Fibroblast of gingiva (primary cell): ENCODE results near the gene MGMT.

ENCODE experiments used
- DNase-seq: peaks from one replicate; pipeline ENCODE4 v3.0.0-alpha.2; 2011; ENCODE audit warnings: low read depth

Gene MGMT

DNA sequence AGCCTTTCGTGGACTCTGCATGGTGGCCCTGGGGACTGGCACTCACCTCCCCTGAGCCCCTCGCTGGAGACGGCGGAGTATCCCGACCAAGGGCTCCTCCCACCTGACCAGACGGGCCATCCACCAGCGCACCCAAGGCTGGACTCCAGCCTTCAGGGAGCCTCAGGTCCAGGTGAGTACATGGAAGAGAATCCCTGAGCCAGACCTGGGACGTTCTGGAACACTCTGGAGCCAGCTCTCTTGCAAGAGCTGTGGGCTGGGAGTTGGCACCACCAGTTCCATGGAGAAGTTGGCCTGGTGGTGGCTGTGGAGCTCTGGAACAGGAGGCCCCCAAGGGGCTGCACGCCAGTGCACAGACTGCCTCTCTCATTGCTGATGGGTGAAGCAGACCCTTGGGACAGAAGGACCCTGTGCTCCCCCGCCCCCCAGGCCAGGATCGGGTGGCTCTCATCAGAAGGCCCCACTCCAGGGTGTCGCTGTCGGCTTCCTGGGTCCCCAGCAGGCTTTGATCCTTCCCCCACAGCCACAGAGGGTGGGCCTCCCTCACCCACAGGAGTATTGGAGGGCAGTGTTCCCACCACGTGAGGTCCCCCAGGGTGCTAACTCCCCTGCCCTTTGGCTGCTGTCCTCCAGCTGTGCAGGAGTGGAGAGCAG, 307.2 kb downstream of the MGMT start:
- DNase-seq: no peak

DNA sequence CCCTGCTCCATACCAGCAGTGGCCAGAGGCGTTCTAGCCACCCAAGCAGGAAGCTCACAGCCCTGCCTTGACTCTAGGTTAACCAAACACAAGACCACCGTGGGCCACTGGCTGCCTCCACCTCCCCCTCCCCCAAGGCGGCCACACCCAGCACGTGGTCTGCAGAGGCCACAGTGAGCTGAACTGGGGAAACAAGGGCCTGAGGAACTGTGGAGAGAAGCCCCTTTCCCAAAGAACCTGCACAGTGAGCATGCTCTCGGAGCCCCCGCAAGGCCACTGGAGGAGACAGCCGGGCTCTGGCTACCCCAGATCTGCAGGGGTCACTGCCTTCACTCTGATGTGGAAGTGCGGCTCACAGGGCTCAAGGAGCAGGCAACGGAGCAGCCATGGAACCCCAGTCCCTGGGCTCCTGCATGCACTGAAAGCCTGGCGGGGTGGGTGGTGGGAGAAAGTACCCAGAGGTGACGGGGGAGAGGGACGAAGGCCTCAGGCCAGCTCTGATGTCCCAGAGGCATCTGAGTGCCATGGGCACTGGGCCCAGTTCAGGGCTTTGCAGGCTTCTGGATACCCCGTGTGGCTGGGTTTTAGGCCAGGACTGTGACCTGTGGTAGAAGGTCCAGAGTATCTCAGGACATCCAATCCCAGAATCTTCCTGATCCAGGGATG, 307.8 kb downstream of the MGMT start:
- DNase-seq: no peak

DNA sequence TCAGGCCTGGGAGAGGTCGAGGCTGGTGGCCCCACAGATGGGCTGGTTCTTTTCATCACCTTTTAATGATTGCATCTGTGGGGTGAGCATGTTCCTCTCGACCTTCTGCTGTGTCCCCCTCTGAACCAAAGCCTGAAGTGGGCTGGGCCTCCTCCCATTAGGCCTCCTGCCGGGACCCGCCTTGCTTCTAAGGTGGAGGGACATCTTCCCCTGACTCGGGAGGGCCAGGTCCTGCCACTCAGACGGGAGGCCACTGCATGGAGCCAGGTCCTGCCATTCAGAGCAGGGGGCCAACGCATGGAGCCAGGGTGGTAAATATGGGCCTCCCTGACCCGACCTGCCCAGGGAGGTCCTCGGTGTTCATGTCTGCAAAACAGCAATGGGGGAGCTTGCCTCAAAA, 308.6 kb downstream of the MGMT start:
- DNase-seq: no peak

DNA sequence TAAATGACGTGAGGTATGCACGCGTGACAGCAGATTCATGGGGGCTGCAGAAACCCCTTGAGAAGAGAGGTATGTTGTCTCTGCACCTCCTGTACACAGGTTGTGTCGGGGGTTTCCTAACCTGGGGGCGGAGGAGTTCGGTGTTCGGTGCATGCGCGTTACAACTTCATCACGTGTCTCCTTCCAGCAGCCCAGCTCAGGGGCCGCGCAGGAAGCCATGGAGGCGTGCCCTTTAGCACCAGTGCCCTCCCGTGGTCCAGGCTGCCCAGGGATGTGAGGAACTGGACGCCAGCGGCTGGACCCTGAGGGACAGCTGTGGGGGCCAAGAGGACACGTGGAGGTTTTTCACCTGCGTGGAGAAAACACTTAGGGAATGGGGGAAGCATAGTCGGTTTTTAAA, 310.6 kb downstream of the MGMT start:
- DNase-seq: no peak

DNA sequence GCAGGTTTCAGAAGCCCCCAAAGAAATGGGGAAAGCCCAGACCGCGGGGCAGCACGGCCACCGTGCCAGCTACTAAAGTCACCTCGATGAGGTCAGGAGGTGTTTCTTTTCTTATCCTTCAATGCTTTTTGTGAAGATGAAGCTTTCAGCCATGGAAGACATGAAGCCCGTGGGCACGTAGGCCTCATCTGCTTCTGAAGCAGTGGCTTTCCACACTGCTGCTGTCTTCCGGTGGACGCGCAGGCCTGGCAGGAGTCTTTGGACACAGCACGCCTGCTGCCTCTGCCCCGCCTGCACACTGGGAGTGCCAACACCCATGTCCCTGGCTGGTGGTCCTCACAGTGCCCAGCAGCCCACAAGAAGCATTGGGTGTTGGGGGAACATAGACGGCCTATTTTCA, 311.5 kb downstream of the MGMT start:
- DNase-seq: no peak

DNA sequence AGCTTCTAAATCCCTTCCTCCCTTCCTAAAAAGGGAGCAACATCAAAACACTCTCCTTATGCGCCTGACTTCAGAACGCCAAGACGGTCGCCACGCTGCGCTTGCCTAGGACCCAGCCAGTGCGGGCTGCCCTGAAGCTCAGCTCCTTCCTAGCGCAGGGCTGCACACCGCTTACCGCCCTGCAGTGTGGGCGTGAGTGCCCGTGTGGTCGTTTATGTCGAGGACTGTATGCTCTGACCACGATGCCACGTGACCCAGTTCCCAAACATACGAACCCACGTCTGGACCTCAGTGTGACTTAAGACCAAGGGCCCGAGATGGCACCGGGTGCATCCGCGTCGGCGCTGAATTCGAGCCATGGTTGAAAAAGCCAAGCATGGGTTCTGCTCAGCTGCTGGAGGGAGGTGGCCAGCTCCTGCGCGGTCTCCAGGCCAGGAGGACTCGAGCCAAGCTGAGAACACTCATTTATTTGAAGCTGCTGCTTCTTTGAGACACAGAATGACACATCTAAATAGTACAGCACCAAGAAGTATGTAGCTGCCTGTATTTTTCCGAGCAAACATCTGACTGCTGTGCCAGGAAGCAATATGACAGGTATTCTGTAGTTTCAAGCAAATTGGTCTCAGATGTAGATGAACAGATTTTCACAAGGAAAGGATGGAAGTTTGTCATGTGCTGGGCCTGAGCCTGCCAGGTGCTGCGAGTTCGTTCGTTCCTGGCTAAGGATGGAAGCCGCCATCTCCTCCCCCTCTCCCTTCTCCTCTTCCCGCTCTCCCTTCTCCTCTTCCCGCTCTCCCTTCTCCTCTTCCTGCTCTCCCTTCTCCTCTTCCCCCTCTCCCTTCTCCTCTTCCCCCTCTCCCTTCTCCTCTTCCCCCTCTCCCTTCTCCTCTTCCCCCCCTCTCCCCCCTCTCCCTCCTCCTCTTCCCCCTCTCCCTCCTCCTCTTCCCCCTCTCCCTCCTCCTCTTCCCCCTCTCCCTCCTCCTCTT, 312.4 kb downstream of the MGMT start:
- DNase-seq: no peak

DNA sequence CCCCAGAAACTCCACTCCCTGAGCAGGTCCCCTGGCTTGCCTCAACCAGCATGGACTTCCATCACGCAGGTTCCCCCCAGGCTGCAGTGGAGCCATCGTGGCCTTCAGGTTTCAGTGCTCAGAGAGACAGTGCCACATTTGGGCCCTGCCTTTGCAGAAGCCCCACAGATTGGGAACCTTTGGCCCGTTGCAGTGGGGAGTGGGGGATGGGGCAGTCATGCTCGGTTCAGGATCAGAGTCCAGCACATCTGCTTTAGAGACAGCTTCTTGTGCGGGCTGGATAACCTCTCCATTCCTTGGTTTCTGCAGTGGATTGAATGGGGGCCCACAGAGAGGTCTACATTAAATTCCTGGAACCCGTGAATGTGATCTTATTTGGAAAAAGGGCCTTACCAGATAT, 313.2 kb downstream of the MGMT start:
- no peak for DNase-seq

DNA sequence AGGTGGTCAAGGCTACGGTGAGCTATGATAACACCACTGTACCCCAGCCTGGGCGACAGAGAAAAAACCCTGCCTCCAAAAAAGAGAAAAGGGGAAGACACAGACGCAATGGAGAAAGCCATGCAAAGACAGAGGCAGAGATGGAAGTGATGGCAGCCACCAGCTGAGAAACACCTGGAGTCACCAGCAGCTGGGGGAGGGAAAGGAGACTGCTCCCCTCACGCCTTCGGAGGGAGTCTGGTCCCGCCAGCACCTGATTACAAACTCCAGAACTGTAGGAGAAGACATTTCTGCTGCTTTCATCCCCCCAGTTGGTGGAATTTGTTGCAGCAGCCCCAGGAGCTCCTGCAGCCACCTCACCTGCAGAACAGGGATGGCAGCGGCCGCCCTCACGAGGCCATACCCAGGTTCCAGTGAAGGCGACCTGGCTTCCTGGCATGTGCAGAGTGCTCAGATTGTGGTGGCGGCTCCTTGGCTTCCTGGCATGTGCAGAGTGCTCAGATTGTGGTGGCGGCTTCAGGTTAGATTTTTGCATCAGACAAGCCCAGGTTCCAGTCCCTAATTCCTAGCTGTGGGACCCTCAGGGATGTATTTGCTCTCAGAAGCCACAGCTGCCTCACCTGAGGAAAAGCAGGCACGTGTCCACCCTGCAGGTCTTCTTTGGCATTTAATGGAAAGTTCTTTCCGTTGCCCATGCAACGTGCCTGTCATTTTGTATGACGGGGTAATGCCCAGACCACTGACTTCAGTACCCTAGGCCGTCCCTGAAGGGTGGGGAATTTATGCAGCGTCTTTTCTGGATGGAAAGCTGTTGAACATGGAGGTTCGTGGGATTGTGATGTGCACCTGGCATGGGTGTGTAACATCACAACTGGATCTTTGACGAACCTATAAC, 314.1 kb downstream of the MGMT start:
- DNase-seq: no peak

DNA sequence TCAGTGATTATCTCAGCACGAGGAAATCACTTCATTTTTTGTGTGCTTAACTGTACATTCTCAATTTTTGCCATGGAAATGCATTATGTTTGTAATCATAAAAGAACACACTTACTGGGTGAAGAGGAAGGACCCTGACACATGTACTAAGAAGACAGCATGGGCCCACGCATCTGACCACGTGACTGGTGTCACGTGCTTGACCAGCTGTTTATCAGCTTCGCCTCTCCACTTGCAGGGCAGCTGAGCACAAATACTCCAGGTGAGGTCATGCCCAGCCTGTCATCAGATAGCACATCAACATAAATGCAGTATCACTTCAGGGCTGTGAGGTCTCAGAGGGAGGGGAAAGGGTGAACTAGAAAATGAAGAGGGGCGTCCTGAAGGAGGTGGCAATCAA, 317.2 kb downstream of the MGMT start:
- DNase-seq: no peak

DNA sequence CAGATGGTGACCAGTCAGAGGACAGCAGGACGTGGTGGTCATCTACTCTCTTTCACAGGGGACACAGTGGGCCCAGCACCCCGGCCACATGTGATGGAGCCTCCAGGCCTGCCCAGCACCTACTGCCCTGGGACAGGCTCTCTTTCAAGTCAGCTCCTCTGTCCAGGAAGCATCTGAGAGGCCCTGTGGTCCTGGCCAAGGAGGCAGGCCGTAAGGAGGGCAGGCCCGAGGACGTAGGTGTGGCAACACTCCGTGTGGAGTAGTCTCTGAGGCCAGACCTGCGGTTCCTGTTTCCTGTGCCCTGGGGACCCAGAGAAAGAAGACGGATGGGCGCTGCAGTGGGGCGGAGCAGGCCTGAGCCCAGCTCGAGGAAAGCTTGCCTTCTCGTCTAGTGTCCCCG, 317.9 kb downstream of the MGMT start:
- DNase-seq: no peak

DNA sequence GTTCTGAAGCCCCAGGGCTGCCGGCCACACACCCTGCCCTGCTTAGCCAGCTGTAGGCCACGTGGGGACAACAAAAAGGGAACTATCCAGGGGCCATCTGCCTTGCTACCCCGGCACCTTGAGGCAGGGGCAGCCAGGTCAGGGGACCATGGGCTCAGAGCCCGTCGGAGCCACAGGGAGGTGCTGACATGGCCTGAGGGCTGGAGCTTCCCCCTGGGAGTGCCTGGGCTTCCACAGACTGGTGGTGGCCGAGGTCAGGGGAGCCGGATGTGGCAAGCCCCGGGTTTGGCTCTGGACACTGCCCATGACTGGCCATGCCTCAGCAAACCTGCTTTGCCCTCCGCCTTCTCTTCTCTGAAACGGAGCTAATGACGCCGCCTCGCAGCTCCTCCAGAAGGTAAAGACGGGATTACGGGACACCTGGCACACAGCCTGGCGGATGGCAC, 318.5 kb downstream of the MGMT start:
- DNase-seq: no peak

DNA sequence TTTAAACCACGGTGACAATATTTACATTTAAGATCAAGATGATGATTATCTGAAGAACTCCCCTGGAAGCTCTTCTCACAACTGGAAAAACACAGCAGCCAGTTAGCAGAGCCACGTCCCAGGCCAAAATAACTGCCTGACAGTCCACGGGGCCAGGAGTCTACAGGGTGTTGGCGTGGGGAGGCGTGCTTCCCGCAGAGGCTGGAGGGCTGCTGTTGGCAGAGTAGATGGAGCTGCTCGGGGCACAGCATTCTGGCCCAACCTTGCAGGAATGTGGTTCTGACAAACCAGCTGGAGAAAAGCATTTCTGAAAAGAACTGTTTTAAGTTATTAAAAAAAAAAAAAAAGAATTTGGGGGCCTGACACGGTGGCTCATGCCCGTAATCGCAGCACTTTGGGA, 319.2 kb downstream of the MGMT start:
- no peak for DNase-seq

DNA sequence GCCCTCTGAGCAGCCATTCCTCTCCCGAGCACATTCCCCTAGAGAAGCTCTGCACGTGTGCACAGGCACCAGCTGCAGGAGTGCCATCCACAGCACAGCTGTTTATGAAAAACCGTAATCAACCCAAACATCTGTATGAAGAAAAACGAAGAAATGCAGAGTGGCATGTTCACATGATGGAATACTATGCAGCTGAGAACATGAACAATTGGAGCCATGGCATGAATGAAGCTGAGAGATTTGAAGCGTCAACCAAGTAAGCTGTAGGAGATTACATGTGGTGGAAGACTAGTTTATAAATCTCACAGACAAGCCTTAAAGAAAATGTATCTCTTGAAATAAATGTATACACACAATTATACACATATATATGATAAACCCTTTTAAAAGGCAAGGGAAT, 320.5 kb downstream of the MGMT start:
- no peak for DNase-seq

DNA sequence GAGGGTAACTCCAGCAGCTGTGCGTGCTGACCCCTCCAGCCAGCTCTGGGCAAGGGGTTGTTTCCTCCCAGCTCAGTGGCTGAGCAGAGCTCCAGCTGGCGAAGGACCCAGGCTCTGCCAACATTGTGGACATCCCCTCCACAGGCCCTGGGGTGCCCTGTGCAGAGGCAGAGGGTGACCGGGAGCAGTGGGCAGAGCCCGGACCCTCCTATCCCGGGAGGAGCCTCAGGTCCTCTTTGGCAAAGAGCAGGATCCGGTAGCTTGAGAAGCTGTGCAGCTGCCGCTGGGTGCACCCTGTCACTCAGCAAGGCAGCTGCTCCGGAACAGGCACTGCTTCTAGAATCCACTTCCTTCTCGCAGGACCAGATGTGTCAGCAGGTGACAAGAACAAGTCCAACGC, 321.2 kb downstream of the MGMT start:
- DNase-seq: no peak

DNA sequence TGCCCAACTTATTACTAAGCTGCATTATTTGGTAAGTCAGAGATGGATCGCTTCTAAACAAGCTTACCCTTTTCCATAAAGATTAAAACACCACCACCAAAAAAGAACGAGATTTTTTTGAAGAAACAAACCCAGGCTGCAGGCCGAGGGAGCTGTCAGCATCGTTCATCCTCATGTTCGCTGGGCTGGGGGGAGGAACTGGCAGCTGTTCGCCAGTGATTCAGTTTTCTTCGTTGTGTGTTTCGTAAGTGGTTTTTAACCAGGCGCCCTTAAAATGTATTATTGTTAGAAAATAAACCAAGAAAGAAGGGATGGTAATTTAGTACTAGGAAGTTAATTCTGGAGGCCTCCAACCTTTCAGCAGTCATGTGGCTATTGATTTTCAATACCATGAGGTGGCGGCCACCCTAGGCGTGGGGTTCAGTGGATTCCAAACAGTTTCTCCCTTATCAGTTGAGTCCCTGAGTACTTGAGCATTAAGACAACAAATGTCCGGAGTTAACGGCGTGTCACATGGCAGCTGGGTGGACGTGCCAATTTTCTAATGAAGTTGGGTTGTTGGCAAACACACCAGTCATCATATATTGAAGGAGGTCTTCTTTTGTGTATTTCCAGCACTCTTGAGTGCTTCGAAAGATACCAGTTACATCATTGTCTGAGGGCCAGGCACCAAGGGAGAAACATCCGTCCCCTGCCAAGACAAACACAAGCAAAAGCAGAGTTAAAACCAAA, 323.8 kb downstream of the MGMT start:
- DNase-seq: no peak

DNA sequence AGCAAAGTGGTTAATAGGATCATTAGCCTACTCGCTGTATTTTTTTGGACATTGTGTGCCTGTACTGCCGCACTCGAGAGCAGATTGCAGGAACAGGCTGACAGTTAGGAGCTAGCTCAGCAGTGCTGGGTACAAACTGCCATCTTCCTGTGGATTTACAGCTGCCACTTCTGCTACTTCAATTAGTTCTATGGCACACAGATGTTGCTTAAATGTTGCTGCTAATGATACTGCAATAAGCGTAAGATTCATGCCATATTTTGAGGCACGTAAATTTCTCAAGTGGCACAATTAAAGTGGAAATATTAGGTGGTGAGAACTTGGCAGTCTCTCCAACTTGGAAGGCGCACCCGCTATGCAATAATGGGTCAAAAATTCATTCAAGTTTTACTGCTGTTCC, 325.1 kb downstream of the MGMT start:
- DNase-seq: no peak

DNA sequence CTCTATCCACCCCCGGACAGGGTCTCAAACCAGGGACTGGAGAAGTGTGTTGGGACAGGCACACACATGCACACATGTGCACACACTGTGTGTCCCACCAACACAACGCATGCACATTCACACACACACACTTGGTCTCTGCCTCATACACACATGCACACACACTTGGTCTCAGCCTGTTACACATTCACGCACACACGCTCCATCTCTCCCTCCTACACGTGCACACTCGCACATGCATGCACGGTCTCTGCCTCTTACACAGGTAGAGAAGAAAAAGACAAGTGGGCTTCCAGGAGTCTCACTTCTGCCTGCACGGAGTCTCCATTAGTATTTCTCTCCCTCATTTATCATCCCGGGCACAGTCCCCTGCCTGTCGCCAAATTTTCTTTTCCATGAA, 325.8 kb downstream of the MGMT start:
- DNase-seq: no peak

DNA sequence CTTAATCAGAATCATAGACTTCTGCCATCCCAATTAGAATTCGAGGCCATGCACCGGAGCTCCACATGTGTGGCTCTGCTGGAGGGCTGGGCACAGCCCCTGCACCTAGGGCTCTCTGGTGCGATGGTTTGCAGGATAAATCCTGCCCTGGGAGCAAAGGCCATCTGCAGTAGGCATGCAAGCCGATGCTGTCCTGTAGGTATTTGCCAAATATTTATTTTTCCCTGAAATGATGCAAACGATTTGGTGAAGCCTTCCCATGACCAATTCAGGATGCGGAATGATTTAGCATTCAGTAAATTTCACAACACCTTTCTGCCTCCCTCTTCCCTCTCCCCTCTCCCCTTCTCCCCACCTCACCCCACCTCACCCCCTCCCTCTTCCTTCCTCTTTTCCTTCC, 326.4 kb downstream of the MGMT start:
- no peak for DNase-seq

DNA sequence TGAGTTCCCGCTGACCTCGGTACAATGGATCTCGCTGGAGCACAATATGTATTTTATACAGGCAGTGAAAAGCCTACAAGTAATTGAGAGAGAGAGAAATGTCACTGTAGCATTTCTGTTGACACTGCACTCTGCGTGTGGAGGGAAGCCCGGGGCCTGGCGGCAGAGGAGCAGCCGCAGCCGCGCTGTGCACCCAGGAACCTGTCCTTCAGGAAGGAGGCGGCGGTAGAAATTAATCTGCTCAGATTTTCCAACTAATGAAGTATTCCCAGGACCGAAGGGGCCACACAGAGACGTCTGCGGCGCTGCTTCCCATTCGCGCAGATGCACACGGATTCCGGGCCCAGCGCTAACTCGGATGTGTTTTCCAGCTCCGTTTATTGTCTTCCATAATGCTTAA, 327.0 kb downstream of the MGMT start:
- DNase-seq: no peak

DNA sequence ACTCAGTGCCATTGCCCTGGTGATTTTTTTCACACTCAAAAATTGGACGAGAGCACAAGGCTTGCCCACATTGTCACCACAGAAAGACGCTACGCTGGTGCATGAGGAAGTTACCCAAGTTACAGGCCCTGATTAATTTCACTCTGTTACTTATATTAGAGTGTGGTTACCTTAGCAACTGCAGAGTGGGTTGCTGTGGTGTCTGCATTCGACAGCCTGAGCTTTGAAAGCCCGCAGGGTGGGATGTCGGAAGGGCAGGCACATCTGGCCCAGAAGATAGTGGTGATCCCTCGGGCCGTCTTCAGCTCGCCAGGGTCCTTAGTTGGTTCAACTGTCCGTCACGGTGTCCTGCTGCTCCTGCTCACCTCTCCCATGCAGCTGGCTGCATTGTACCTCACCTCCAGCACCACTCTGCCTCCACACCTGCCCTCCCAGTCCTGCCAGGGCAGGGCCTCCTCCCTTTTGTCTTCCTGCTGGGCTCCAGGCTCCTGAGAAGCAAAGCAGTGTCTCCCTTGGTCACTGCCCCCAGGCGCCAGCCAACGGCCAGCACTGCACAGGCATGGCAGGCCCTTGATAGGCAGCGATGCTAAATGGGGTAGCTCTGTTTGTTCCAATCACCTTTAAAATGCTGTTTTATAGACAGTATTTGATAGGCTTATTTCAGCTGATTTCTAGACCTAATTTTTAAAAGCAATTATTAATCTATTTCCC, 329.8 kb downstream of the MGMT start:
- DNase-seq: no peak

DNA sequence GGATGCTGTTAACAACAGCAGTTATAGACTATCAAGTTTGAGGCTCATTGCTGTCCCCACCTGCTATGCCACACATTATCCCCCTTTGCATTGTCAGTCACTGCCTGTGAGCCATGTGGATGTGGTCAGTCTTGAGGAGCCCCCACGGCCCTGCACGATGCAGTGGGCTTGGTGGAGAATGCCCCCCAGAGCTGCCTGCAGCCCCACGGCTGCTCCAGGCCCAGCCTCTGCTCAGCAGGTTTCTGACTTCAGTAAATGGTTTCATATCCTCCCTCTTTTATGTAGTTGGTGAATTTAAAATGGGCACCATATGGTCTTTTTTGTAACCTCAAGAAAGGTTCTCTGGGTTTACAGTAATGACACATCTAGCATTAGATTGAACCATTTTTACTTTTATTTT, 332.9 kb downstream of the MGMT start:
- no peak for DNase-seq
